C4-2B (cell line): ENCODE measurements around the gene INHBC.

Source experiments
- H3K27ac ChIP-seq: fragments of 450-650 bp; 2 replicates; pipeline ENCODE4 v1.5.1; 2017
- CTCF ChIP-seq: fragments of 450-650 bp; conservative IDR thresholded peaks from 2 replicates; pipeline ENCODE4 v1.5.1; 2017; ENCODE audit warnings: mild to moderate bottlenecking
- ZFX ChIP-seq: fragments of 450-650 bp; IDR thresholded peaks from 2 replicates; pipeline ENCODE4 v1.6.1; 2017

INHBC gene

GRCh38 chr12:57434517-57435223, at the start of gene INHBC:
TSS of gene INHBC (plus strand) at chr12:57434784. CDS start at chr12:57434887, 103 bp downstream.
- TF ChIP-seq CTCF: no peak
- no peak for TF ChIP-seq ZFX
- H3K27ac ChIP-seq: no peak within 1 kb of the TSS

- TF ChIP-seq ZFX: no peak
- no peak for TF ChIP-seq CTCF
Measured at GRCh38 chr12:57385586-57385985, 49.0 kb upstream of the INHBC start.

GRCh38 chr12:57386187-57386720, 48.3 kb upstream of the INHBC start:
- TF ChIP-seq CTCF: no peak
- no peak for TF ChIP-seq ZFX
- H3K27ac ChIP-seq: no peak overlapping the region

More at GRCh38 chr12:57385586-57385985, 49.0 kb upstream of the INHBC start:
- no peak overlapping the region for H3K27ac ChIP-seq

GRCh38 chr12:57388425-57388824, 46.2 kb upstream of the INHBC start:
- TF ChIP-seq CTCF: no peak
- no peak for TF ChIP-seq ZFX
- H3K27ac ChIP-seq: peak overlapping the region; percentile 13; the same call in 1 of the 2 replicates

GRCh38 chr12:57389033-57389432, 45.6 kb upstream of the INHBC start:
- TF ChIP-seq ZFX (no peak), CTCF (no peak)
- H3K27ac ChIP-seq: no peak overlapping the region

GRCh38 chr12:57390174-57390573, 44.4 kb upstream of the INHBC start:
- TF ChIP-seq CTCF (no peak), ZFX (no peak)
- peak overlapping the region; percentile 16; the same call in 1 of the 2 replicates for H3K27ac ChIP-seq

GRCh38 chr12:57395121-57395520, 39.5 kb upstream of the INHBC start:
- TF ChIP-seq ZFX (no peak), CTCF (no peak)
- H3K27ac ChIP-seq: no peak overlapping the region
